Islet of Langerhans (tissue), 1 donor: Measurements from ENCODE around the gene ISL1.

Experiments used
- FAIRE-seq: peaks from one replicate; lab custom pipeline; 2011; peaks lifted over from hg19 to GRCh38; lab: Jason Lieb, UNC

The ISL1 gene

GRCh38 chr5:51383131-51384121 is at the start of gene ISL1:
TSS of gene ISL1 (plus strand) at chr5:51383448. CDS start at chr5:51383672, 224 bp downstream.
- FAIRE-seq, result no peak

GRCh38 chr5:51336878-51337277 is 46.4 kb upstream of the ISL1 start:
- FAIRE-seq, result no peak

GRCh38 chr5:51345106-51345505 is 38.1 kb upstream of the ISL1 start:
- no peak for FAIRE-seq

GRCh38 chr5:51347157-51347556 is 36.1 kb upstream of the ISL1 start:
- FAIRE-seq, result no peak

- no peak for FAIRE-seq
Observed at GRCh38 chr5:51347704-51348103, 35.5 kb upstream of the ISL1 start.

GRCh38 chr5:51371052-51371451 is 12.2 kb upstream of the ISL1 start:
- FAIRE-seq, result no peak

GRCh38 chr5:51373880-51374523 is 9.2 kb upstream of the ISL1 start:
- FAIRE-seq, result no peak

GRCh38 chr5:51375084-51375483 is 8.2 kb upstream of the ISL1 start:
- no peak for FAIRE-seq

GRCh38 chr5:51376509-51376908 is 6.7 kb upstream of the ISL1 start:
- FAIRE-seq, result no peak

- no peak for FAIRE-seq
Observed at GRCh38 chr5:51377151-51378060, 5.8 kb upstream of the ISL1 start.

GRCh38 chr5:51378061-51378409 is 5.2 kb upstream of the ISL1 start:
- FAIRE-seq, result no peak

GRCh38 chr5:51378448-51379330 is 4.6 kb upstream of the ISL1 start:
- no peak for FAIRE-seq

GRCh38 chr5:51379331-51379700 is 3.9 kb upstream of the ISL1 start:
- no peak for FAIRE-seq

- FAIRE-seq, result peak; percentile 96
Observed at GRCh38 chr5:51380603-51381207, 2.5 kb upstream of the ISL1 start.

- peak; percentile 80 for FAIRE-seq
Observed at GRCh38 chr5:51381761-51382474, 1.3 kb upstream of the ISL1 start.

- no peak for FAIRE-seq
Observed at GRCh38 chr5:51382521-51383130, 622 bp upstream of the ISL1 start.

GRCh38 chr5:51384281-51384840 is 1.1 kb downstream of the ISL1 start:
- no peak for FAIRE-seq

GRCh38 chr5:51385216-51385615 is 2.0 kb downstream of the ISL1 start:
- FAIRE-seq, result peak; percentile 49
